HG02943 (cell line): ENCODE data around the gene PLEKHA1.

ENCODE experiments used
- ATAC-seq: cut with Tn5 transposase; IDR thresholded peaks from one replicate; pipeline ENCODE4 v1.9.1; 2021; ENCODE audit warnings: mild to moderate bottlenecking, low read depth, moderate library complexity; ENCODE audit not compliant: unreplicated experiment

Gene PLEKHA1

DNA sequence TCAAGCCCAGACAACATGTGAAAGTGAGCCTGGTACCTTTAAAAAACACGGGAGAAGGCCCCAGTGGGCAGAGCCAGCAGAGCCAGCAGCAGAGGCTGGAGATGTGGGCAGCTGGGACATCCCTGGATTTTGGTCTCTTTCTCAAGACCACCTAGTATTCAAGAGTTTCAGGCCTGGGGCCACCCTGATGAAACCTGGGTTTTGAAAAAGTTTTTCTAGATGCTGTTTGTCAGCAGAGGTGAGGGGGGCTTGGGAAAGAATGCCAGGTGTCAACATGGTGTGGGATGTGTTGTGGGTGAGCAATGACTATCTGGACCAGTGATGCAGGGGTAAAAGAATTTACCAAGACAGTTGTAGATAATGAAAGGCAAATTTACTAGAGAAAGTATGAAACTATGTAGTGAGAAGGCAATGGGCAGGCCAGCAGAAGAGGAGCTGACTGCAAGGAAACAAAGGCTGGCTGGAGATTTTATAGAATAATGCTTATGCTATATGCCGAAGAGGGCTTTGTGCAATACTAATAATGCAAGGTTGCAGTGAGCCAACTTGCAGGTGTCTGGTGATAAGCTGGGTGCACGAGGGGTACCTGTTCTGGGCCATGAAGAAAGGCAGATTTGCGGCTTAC is 28.1 kb upstream of the PLEKHA1 start:
- no peak for ATAC-seq

DNA sequence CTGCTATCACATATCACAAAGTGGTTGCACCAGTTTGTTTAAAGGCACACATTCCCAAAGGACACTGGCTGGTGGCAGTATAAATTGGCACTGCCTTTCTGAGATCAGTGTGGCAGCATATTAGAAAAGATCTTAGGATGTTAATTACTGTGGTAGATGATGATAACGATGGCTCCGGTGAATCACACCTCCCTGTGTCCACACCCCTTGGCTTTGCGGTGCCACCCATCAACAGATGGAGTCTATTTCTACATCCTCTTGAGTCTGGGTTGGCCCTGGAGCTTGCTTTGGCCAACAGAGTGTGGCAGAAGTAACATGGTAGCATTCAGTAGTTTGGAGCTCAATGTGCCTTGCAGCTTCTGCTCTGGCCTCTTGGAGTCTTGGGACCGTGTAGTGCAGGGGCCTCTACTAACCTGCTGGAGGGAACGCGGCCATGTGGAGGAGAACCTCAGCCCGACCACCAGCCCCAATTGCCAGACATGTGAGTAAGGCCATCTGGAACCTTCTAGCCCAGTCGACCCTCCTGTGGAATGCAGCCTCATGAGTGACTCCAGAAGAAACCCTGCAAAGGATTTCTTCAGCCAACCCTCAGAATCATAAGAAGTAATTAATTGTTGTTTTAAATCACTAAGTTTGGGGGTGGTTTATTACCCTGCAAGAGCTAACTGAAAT is 27.2 kb upstream of the PLEKHA1 start:
- no peak for ATAC-seq

DNA sequence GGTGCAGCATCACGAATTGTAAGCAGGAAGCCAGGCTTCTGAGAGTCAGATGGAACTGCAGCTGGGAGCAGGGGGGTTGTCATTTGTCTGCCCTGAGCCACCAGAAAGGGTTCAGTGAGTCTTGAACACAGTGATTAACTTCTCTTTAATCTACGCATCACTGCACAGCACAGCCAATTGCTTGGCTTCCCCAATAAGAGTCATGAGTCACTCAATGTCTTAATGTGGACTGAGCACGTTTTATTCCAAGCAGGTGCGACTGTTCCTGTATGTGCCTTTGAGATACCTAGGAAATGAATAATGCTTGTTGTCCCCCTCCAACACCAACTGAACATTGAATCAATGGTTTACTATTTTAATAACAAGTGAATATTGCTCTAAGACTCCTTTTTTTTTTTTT is 26.0 kb upstream of the PLEKHA1 start:
- ATAC-seq, result no peak

DNA sequence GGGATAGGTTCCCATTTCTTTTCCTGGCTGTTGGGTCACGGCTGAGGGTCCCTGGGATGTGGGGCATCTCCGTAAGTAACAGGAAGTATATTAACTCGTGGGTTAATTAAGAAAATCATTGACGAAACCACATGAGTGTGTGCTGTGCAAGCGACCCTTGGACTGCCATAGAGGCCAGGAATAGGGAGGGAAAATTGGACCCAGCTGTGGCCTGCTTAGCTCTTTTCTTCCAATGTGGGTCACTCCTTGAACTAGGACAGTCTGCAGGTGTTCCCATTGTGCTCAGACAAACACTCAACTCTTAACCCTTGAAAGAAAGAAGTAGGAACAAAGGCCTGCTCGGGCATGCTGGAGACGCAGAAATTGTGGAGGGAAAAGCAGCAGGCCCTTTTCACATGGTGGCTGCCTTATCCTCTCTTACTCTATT is 25.6 kb upstream of the PLEKHA1 start:
- ATAC-seq, result no peak

DNA sequence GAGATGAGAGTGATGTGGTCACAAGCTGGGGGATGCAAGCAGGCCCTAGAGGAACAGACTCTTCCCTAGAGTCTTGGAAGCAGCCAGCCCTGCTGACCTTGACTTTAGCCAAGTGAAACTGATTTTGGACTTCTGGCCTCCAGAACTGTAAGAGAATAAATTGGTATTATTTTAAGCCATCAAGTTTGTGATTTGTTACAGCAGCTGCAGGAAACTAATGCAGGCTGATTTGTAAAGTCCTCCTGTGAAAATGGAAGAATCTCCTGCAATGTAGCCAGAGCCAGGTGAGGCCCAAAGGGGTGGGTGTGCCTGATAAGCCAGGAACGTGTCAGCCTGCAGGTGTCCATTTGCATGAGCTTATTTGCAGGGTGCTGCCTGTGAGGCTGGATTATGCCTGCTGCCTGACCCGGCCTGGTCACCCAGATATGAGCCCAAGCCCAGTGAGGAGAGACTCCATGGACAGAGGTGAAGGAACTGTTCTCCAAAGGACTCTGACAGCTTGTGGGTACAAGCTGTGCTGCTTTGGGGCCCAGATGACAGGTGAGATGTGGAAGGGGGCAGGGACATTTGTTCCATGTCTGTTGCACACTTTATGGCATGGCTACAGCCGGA is 24.6 kb upstream of the PLEKHA1 start:
- no peak for ATAC-seq

DNA sequence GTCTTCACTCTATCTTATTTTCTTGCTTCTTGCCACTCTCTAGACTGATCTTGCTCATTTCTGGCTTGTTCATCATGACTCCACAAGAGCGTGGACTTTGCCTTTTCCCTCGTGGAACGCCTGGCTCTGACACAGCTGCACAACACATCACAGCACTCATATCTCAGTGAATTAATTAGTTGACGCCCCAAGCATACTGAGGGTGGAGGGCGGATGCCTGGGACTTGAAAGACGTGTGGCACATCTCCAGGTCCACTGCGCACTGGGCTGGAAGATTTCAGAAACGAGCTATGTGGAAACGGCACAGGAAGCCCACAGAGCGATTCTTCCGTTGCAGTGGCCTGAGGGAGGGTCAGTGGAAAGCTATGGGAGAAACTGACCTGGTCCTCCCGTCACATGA is 23.6 kb upstream of the PLEKHA1 start:
- ATAC-seq, result no peak

DNA sequence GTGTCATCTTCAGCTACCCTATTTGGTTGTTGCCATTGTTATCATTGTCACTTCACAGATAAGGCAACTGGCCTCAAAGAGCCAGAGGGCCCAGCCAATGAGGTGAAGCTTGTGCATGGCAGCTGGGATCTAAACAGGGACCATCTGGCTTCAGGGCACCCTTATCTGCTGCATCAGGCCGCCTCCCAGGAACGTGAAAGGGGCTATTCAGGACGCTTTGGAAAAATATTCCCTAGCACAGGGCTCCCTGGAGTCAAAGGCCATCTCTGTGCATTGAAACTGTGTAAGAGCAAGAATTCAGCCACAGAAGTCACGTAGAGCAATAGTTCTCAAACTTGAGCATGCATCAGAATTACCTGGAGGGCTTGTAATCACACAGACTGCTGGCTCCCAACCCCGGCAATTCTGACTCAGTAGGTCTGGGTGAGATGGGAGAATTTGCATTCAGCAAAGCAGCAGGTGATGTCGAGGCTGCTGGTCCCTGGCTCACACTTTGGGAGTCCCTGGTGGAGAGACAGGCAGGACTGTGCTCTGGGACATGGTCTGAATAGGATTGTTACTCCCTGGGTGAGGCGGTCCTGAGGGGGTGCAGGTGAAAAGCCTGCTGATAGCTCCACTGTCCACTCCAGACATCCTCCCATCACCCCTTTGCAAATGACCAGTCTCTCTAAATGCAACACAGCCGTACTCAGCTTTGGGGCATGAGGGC is 21.5 kb upstream of the PLEKHA1 start:
- ATAC-seq, result no peak

DNA sequence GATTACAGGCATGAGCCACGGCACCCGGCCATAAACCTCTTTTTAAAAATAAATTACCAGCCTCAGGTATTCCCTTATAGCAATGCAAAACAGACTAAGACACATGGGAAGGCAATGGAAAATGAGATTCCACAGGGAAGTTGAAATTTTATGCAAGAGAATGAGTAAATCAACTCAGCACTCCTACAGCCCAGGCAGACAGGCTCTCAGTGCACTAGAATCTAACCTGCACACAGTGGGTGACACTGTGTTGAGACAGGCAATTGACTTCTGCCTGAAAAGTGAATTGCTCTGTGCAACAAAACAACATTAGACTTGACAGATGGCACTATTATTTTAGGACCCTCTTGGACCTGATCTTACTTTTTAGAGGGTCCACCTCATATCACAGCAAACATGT is 20.1 kb upstream of the PLEKHA1 start:
- ATAC-seq, result no peak

DNA sequence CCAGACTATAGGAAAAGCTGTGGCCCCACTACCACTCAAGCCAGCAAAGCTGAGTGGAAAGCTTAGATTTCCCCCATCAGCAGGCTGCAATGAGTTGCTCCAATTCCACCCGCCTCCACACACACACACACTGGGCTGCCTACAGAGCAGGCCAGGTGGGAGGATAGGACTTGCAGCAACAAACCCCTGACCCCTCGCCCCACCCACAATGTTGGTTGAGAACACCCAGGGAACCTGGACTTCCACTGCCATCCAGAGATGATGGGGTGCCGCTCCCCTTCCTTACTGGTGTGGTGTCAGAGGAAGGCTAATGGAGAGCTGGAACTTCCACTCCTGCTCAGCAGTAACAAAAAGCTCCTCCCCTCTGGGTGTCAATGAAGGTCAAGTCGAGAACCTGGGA is 16.8 kb upstream of the PLEKHA1 start:
- no peak for ATAC-seq

DNA sequence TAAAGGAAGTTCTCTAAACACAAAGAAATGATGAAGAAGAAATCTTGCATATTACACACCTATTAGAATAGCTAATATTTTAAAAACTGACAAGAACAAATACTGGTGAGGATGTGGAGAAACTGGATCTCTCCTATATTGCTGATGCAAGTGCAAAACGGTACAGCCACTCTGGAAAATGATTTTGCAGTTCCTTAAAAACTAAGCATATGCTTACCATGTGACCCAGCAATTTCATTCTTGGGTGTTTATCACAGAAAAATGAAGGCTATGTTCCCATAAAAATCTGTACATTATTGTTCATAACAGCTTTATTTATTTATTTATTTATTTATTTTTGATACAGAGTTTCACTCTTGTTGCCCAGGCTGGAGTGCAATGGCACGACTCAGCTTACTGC is 14.9 kb upstream of the PLEKHA1 start:
- ATAC-seq, result no peak

DNA sequence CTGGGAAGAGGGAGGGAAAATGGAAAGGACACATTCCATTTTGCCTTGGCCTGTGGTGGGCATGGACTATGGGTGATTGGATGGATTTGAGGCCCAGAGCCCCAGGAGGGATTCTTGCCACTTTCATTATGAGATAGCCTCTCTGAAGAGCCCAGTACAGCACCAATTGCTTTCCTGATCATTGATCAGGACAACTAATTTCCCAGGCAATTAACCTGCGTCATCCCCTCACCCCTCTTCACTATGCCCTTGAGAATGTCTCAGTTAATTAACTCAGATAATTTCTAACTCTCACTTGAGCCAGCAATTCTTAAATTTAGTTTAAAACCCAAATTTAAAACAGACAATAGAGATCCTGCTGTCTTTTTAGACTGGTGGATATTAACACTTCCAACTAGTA is 13.5 kb upstream of the PLEKHA1 start:
- no peak for ATAC-seq

DNA sequence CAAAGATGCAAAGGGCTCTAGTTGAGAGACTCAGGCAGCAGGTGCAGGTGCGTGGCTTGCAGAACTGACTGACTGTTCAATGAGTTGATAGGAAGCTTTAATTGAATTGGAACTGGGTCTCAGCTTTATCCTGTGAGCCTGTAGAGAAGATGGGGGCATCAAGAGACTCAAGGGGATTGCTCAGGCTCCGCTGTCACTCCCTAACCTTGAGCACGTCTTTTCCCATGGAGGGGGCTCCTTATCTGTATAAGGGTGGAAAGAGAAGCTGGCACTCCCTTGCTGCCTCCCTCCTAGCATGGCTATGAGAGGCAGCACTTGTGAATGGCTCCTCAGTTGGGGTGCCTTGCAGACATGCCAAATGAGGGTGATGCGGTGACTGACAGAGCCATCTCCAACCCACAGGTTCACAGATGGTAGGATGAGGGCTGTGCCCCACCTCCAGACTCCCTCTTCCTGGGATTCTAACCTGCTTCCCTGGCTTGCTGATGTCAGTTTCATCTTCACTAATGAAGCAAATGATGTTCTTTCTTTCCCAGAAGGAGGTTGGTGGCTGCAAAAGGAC is 12.4 kb upstream of the PLEKHA1 start:
- no peak for ATAC-seq

DNA sequence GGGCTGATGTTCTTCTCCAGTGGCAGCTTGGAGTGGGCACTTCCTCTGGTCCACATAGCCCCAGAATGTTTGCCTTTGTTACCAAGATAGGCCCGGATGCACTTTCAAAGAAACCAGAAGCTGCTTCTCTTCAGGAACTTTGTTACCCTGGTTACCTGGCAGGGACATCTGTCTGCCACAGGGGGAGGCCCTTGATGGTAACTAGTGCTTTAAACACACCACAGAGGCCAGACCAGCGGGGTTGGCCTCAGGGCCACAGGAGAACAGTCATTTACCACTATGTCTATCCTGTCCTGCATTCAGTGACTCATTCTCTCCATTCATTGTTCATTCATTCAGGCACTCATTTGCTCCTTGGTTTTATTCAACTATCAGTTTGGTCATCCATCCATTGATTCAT is 11.9 kb upstream of the PLEKHA1 start:
- no peak for ATAC-seq

DNA sequence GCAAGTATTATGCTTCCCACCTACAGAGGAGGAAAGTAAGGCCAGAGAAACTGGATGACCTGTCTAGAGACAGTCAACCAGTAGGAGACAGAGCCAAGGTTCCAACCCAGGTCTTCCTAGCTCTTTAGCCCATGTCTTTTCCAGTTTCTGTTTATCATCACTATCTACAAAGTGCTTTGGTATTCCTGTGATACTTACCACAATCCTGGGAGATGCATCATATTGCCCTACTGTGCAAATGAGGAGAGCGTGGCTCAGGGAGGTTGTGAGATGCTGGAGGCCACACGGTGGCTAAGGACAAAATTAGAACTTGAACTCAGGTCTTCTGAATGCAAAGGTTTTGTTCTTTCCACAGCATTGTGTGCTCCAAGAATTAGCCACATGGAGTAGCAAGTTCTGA is 11.2 kb upstream of the PLEKHA1 start:
- no peak for ATAC-seq

DNA sequence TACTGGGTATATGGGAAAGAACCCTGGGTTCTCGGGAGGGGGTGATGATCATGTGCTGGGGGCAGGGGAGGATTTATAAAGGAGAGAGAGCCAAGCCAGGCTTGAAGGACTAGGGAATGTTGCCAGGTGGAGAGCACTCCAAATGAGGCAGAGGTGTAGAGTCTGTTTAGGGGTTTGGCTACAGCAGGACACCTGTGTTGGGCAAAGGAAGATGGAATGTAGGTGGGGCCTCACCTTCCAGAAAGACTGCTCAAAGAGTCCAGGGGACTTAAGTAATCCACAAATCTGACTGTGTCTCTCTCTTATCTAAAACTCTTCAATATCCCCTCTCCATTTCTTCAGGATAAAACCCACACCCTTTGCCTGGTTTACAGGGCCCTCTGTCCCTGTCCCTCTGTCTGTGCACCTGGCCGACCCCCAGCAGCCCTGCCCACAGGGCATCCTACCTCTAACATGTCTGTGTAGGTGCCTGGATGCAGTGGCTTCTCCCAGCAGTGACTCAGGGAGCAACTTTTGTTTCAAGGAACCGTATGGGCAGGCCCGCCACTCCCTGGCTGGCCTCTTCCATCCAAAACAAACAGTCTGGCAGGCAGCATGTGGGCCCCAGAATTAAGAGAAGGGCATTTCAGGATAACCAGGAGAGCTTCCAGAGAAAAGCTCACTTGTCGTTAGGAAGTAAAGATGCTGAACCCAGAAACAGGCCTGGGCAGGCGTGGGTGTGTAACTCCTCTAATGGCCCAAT is 10.6 kb upstream of the PLEKHA1 start:
- no peak for ATAC-seq

DNA sequence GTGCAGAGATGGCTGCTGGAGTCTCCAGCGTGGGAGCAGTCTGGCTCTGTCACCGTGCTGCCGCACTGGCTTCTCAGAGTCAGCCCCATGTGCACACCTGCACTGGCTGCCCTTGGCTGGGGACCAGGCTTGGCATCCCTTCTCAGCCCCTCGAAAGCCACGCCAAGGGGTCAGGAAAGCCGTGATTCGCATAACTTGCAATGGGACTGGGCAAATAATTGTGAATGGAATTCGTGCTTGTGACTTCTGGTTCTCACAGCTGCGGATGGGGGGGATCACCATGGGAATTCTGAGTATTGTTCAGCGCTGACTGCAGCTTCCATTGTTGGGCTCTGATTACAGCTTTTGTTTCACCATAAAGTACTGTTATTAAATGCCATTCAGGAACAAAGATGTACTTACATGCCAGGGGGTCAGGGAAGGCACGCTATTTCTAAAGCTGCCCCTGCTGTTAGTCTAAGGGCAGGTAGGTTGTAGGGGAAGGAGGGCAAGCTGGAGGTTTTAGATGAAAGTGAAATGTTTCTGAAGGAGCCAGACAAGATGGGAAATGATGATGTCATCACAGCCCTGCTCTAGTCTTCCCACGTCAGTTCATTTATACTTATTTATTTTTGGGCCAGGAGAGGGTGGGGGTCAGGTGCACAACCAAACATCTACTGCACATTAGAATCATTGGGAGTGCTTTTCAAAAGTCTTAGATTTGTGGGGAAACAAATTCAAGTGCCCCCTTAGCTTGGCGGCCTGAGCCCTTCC is 5.8 kb upstream of the PLEKHA1 start:
- no peak for ATAC-seq

DNA sequence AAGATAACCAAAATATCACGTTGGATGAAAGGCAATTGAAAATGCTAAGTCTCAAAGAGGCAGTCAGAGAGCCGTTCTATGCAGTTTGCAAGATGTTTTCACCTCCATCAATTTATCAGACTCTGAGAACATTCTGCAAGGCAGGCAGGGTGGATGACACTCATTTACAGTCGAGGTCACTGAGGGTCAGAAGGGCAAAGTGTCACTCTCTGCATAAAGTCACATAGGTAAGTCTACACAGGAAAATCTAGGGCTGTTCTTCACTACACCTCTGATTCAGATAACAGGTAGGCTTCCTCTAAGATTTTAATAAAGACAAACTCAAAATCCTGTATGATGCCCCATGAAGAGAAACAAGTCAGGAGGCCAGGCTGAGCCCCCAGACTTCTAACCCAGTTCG is 1.4 kb upstream of the PLEKHA1 start:
- no peak for ATAC-seq

DNA sequence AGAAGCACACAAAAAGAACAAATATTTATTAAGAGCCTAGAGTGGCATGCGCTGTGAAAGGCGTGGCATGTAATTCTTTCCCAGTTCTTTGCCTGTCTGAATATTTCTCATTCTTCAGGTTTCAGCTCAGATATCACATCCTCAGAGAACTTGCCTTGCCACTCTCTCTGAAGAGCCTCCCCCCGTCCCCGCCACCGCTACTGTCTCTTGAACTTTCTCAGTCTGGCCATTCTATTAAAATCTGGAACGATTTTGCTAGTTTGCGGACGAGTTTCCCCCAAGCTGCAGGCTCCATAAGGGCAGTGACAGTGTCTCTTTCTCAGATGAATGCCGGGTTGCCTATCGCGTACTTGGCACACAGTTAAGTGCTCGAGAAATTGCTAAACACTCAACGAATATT is 787 bp upstream of the PLEKHA1 start:
- ATAC-seq, result no peak

DNA sequence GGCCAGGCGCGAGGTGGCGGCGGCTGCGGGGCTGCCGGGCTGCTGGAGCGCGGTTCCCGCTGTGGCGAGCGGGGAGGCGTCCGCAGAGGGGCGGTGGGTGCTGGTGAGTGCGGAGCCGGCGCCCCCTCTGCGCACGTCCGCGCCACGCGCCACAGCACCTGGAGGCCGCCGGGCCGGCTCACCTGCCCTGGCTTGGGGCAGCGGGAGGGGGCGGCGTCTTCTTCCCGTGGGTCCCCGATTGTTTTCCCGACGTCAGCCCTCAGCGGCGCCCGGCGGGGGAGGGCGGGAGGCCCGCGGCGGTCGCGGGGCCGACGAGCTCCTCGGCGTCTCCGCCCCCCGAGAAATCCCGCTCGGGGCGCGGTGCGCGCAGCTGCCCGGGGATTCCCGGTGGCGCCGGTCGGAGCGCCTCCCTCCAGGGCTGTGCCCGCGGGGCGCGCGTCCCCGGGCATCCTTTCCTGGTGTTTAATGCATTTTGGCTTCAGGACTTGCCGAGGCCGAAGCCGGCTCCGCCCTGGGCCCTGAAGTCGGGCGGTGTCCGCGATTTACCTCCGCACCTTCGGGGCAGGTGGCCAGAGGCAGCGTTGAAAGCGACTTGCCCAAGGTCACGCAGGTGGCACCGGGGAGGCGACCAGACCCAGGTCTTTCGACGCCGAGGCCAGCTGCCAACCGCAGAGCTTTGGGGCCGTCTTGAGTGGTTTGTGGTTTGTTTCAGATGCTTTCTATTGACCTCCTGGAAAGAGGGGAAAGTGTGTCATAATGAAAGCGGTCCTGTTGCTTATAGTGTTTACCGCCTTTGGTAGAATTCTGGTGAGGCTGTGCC is 561 bp downstream of the PLEKHA1 start:
- ATAC-seq, result peak; percentile 51
